GM12865 (cell line): ENCODE results near the gene ADGRV1.
"Not testable (repeated sequence)": the region's sequence is repeated elsewhere in the genome, so short reads cannot be mapped to it uniquely, and the experiment has no call there.

Experiments used
- DNase-seq: peaks from one replicate; pipeline ENCODE4 v3.0.0; 2010; ENCODE audit warnings: low read depth
- H3K4me3 ChIP-seq: 2 replicates; pipeline ENCODE4 v1.5.1; 2011; ENCODE audit warnings: mild to moderate bottlenecking, low read depth, low read length, control low read depth
- CTCF ChIP-seq: IDR thresholded peaks from 2 replicates; pipeline ENCODE4 v1.5.1; 2011; ENCODE audit warnings: low read length, control low read depth, low read depth, inconsistent platforms; ENCODE audit not compliant: insufficient read depth; ENCODE audit errors: missing control alignments

Gene ADGRV1

DNA sequence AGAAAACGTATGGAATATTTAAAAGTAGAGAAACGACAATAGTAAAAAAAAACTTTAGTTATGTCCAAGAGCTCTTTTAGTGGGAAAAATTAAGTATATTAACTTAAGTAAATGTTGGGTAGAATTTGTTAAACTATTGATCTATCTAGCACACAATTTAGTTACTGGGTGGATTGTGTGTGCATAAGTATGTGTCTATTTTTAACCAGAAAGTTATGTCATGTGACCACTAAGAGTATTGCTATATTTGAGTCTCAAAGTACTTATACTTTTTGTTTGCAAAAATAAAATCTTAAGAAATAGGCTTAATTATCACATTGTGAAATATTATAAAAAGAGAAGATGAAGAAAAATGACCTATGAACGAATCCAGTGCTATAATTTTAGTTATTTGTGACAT lies 56.8 kb downstream of the ADGRV1 start:
- TF ChIP-seq CTCF, result no peak
- no peak for DNase-seq
- H3K4me3 ChIP-seq, result no peak overlapping the region

DNA sequence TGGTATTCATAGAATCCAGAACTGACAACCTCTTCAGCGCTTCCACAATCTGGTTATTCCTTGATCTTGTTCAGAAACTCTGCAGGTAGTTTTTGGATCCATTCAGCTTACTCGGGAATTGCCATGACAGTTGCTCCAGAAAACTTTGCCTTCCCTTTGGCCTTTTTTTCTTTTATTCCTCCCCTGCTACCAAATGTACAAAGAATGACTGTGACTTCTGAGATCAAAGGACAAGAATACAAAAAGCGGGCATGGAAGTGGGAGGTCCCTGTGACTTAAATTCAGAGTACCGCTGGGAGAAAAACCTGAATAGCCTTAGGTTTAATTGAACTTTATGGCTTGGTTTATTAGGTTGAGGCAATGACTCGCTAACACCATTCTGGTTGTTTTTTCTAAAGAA lies 59.5 kb downstream of the ADGRV1 start:
- TF ChIP-seq CTCF, result no peak
- H3K4me3 ChIP-seq, result no peak overlapping the region
- DNase-seq, result no peak

GRCh38 chr5:90619762-90620161 lies 61.2 kb downstream of the ADGRV1 start:
- not testable (repeated sequence) for DNase-seq, H3K4me3 ChIP-seq

GRCh38 chr5:90621848-90622247 lies 63.3 kb downstream of the ADGRV1 start:
- H3K4me3 ChIP-seq, result no peak overlapping the region
- DNase-seq, result no peak
- TF ChIP-seq CTCF, result no peak

- DNase-seq, result no peak
- no peak overlapping the region for H3K4me3 ChIP-seq
- TF ChIP-seq CTCF, result no peak
These were observed 67.9 kb downstream of the ADGRV1 start for GRCh38 chr5:90626493-90626892.

GRCh38 chr5:90628492-90628891 lies 69.9 kb downstream of the ADGRV1 start:
- DNase-seq, result no peak
- TF ChIP-seq CTCF, result no peak
- no peak overlapping the region for H3K4me3 ChIP-seq

DNA sequence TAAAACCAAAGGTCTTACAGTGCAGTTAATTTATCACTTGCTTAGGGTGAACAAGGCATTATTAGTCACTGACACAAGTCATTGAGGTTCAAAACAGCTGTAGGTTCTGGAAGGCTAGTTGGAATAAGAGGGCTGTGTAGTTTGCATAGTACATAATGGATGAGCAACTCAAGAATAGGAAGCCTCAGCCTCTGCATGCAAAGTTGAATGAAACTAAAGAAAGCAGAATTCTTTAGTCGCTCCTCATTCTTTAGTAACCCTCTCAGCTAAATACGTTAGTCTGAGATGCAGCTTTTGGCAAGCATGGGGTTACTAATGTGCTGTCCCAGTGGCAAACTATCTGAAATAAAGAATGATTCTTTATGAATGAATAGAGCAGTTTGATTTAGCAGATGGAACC lies 74.2 kb downstream of the ADGRV1 start:
- TF ChIP-seq CTCF, result no peak

DNA sequence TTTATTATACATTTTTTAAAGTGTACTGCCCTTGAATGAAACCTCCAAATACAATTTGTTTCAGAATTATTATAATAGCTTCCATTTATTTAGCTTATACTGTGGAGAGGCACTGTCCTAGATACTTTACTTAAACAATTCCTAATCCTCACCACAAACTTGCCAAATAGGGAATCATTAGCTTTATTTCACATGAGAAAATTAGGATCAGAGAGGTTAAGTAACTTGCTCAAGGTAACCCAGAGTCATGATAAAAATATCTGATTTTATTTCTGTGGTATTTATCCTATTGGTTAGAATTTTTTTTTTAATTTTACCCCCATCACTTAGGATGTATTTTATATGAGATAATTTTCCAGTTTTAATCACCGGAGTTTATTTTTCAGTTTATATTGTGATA lies 78.4 kb downstream of the ADGRV1 start:
- H3K4me3 ChIP-seq, result no peak overlapping the region
- no peak for TF ChIP-seq CTCF
- no peak for DNase-seq

More for the DNA sequence above, 74.2 kb downstream of the ADGRV1 start:
- H3K4me3 ChIP-seq, result no peak overlapping the region
- no peak for DNase-seq
